Measurements from ENCODE around the gene RPTOR. TPM values are rescaled to one million over a fixed set of nuclear protein-coding genes. Genes with fewer than 3 reads are reported as not detected.
A peak's percentile ranks its signal among the peaks of the same experiment; 100 is the strongest.

RPTOR gene
- total RNA-seq, 1 donor = 27.9 TPM

DNA sequence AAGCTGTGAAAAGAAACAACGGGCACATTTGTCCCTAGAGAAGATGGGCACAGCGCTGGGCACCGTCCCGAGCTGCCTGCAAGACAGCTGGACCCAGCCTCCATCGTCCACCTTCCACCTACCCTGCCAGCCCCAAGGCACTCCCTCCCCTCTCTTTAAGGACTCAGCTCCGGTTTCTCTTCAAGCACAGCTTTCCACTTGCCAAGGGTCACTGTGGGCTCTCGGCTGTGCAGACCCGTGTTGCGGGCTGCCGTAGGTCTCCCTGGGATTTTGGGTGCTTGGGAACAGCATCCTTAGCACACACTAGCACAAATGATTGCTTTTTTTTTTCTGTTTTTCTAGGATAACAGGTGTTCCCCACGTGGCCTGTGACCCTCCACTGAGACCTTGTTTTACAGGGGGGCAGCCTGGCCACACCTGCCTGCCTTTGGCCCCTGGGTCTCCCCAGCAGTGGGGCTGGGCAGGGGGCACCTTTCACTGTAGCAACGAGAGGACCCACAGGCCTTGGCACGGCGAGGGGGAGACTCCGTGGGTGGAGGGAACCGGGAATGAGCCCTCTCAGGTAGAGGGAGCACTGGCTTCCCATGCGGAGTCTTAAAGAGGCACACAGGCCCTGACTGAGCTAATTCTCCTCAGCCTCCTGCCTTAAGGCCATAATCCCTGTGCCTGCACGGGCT lies 448.4 kb downstream of the RPTOR start:
- H3K4me3 ChIP-seq (ENCODE audit: insufficient read depth, low read length) = peak overlapping the region; percentile 80
- peaks cover 28% of the 10 kb centered on the region for H3K79me2 ChIP-seq (ENCODE audit: insufficient read depth, low read length)
- DNase-seq (ENCODE audit: insufficient read length, low spot score, missing footprints) = peak; percentile 92
- H3K36me3 ChIP-seq (ENCODE audit: insufficient read depth, low read length) = peaks cover 17% of the 10 kb centered on the region
- peaks cover 20% of the 10 kb centered on the region for H3K4me1 ChIP-seq (ENCODE audit: insufficient read depth, low read length)
- H3K27me3 ChIP-seq (ENCODE audit: insufficient read depth, low read length) = no peaks in the 10 kb centered on the region
- peak overlapping the region; percentile 91 for H3K4me2 ChIP-seq (ENCODE audit: insufficient read depth, low read length)
- H2AFZ ChIP-seq (ENCODE audit: low read length) = peak overlapping the region; percentile 15
- TF ChIP-seq CTCF (IDR thresholded peaks at IDR 0.05; ENCODE audit: extremely low read depth, low read depth, low read length) = no peak
- peak overlapping the region; percentile 41 for H3K27ac ChIP-seq (ENCODE audit: low read depth, low read length)
- no peaks in the 10 kb centered on the region for H3K9me3 ChIP-seq (ENCODE audit: low read depth, low read length)
- peaks cover 4% of the 10 kb centered on the region for H4K20me1 ChIP-seq (ENCODE audit: insufficient read depth, low read length)

DNA sequence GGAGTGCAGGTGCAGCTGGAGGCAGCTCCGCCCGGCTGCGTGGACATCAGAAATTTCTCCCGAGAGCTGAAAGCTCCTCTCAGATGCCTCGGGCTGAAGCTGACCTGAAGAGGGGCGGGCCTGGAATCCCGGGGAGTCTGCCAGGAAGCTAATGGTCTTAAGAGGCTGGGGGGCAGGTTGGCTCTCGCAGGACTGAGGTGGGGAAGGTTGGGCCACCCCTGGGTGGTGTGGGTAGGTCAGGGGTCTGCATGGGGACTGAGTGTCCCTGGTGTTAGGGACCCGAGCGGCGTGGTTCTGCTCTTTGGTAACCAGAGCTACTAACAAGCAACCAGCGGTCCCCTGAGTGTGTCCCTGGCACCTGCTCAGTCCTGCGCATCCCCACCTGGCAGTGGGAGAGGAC lies 450.5 kb downstream of the RPTOR start:
- no peak overlapping the region for H3K27ac ChIP-seq (ENCODE audit: low read depth, low read length)
- H3K36me3 ChIP-seq (ENCODE audit: insufficient read depth, low read length) = peaks cover 32% of the 10 kb centered on the region
- no peak overlapping the region for H2AFZ ChIP-seq (ENCODE audit: low read length)
- no peaks in the 10 kb centered on the region for H3K27me3 ChIP-seq (ENCODE audit: insufficient read depth, low read length)
- peaks cover 12% of the 10 kb centered on the region for H3K4me1 ChIP-seq (ENCODE audit: insufficient read depth, low read length)
- H3K9me3 ChIP-seq (ENCODE audit: low read depth, low read length) = no peaks in the 10 kb centered on the region
- H3K79me2 ChIP-seq (ENCODE audit: insufficient read depth, low read length) = peaks cover 28% of the 10 kb centered on the region
- no peak for DNase-seq (ENCODE audit: insufficient read length, low spot score, missing footprints)
- no peak overlapping the region for H3K4me3 ChIP-seq (ENCODE audit: insufficient read depth, low read length)
- peaks cover 4% of the 10 kb centered on the region for H4K20me1 ChIP-seq (ENCODE audit: insufficient read depth, low read length)
- H3K4me2 ChIP-seq (ENCODE audit: insufficient read depth, low read length) = no peak overlapping the region
- no peak for TF ChIP-seq CTCF (IDR thresholded peaks at IDR 0.05; ENCODE audit: extremely low read depth, low read depth, low read length)

DNA sequence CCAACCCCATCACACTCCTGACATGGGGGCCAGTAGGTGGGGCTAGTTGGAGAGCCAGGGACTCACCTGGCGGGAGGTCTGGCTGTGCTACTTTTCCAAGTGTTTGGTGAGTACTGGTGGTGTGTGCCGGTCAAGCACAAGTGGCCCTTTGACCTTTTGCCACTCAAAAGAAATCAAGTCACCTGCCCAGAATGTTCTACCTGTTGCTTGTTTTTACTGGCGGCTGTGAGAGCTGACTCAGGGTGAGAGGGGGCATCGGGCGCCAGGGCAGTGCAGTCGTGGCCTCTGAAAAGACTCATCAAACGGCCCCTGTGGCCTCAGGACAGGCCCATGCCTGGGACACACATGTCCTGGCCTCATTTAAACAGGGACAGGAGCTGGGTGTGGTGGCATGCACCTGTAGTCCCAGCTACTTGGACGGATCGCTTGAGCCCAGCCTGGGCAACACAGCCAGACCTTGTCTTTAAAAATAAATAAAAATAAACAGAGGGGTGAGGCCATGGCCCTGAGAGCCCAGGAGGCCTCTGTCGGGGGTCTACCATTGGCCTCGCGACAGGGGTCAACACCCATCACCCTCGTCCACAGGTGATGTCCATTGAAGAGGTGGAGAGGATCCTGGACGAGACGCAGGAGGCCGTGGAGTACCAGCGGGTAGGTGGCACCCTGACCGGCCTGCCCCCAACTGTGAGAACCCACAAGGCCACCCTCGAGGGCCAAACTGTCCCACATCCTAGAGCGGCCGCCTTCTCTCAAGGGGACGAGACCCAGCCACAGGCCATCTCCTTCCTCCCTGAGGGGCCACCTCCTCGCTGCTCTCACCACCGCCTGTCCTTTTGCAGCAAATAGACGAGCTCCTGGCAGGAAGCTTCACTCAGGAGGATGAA lies 452.0 kb downstream of the RPTOR start:
- Histone ChIP-seq H3K4me2 (ENCODE audit: insufficient read depth, low read length) (no peak overlapping the region), H3K9me3 (ENCODE audit: low read depth, low read length) (no peaks in the 10 kb centered on the region), H3K27me3 (ENCODE audit: insufficient read depth, low read length) (no peaks in the 10 kb centered on the region), H3K79me2 (ENCODE audit: insufficient read depth, low read length) (peaks cover 24% of the 10 kb centered on the region), H3K27ac (ENCODE audit: low read depth, low read length) (no peak overlapping the region), H3K4me3 (ENCODE audit: insufficient read depth, low read length) (no peak overlapping the region), H4K20me1 (ENCODE audit: insufficient read depth, low read length) (peaks cover 6% of the 10 kb centered on the region), H3K4me1 (ENCODE audit: insufficient read depth, low read length) (peaks cover 7% of the 10 kb centered on the region), H3K36me3 (ENCODE audit: insufficient read depth, low read length) (peaks cover 32% of the 10 kb centered on the region), H2AFZ (ENCODE audit: low read length) (no peak overlapping the region)
- peak; percentile 80 for DNase-seq (ENCODE audit: insufficient read length, low spot score, missing footprints)
- no peak for TF ChIP-seq CTCF (IDR thresholded peaks at IDR 0.05; ENCODE audit: extremely low read depth, low read depth, low read length)
